GM19468 (cell line): ENCODE data around the gene CRB2.

ENCODE experiments used
- ATAC-seq: cut with Tn5 transposase; IDR thresholded peaks from one replicate; pipeline ENCODE4 v1.9.1; 2021; ENCODE audit warnings: mild to moderate bottlenecking, moderate library complexity, moderate number of reproducible peaks; ENCODE audit not compliant: unreplicated experiment; ENCODE audit errors: extremely low read depth

CRB2 gene

GRCh38 chr9:123345567-123345955 is 10.4 kb upstream of the CRB2 start:
- no peak for ATAC-seq

- ATAC-seq: no peak
These were observed 10.0 kb upstream of the CRB2 start for GRCh38 chr9:123346026-123346425.

DNA sequence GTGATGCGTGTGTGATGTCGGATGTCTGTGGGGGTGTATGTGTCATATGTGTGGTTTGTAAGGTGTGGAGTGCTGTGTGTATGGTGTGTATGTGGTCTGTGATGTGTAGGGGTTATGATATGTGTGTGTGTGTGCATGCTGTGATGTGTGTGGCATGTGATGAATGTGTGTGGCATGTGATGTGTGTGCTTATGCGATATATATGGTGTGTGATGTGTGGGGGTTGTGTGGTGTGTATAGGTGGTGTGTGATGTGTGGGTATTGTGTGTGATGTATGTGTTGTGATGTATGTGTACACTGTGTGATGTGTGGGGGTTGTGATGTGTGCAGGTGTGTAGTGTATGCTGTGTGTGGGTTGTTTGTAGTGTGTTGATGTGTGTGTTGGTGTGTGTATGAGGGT is 9.2 kb upstream of the CRB2 start:
- no peak for ATAC-seq

GRCh38 chr9:123347289-123348060 is 8.5 kb upstream of the CRB2 start:
- ATAC-seq: no peak

- no peak for ATAC-seq
These were observed 7.5 kb upstream of the CRB2 start for GRCh38 chr9:123348317-123348992.

DNA sequence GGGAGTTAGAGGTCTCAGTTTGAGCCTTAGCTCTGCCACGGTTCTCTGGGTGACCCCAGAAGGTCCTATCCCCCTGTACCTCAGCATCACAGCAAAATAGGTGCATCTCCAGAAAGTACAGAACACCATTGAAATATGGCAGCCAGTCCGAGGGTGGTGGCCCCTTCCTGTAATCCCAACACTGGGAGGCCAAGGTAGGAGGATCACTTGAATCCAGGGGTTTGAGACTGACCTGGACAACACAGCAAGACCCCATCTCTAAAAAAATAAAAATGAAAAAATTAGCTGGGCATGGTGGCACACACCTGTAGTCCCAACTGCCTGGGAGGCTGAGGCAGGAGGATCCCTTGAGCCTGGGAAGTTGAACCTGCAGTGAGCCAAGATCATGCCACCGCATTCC is 7.0 kb upstream of the CRB2 start:
- ATAC-seq: no peak

GRCh38 chr9:123349691-123350480 is 6.1 kb upstream of the CRB2 start:
- ATAC-seq: no peak

GRCh38 chr9:123350590-123351310 is 5.2 kb upstream of the CRB2 start:
- ATAC-seq: no peak

DNA sequence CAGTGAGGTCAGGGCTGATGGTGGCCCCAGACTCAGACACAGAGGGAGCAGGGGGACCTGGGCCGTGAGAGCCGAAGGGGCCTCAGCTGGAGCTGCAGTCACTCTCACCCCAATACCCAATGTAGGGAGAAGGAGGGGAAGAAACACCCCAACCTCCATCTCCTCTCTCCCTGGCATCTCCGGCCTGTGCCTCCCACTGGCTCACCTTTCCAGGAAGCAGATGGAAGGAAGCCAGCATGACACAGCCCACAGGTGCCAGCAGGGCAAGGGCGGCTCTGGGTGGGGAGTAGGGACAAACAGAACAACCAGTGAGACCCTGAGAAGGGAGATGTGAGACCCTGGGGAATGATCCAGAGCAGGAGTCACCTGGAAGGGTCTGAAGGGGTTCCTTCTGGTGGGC is 3.0 kb upstream of the CRB2 start:
- ATAC-seq: no peak

DNA sequence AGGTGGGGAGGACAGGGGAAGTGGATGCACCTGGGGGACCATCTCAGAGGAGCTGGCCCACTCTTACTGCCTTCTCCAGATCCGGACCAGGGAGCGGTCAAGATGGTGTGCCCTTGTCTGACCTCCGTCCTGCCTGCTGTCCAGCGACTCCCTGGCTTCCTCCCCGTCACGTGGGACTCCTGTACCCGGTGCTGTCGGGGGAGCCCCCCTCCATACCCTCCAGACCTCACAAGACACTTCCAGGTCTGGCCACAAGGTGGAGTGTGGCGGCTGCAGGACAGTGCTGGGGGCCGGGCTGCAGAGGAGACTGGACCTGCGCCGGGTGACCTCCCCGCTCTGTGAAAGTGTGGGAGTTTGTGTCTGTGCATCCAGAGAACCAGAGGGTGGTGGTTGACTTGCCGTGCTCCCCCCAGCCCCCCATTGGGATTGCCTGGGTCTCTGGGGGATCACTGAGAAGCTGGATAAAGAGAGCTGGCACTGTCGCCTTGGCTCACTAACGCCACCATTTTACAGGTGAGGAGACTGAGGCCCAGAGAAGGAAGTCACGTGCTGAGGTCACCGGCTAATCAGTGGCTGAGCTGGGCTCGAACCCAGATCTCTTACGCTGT is 1.9 kb upstream of the CRB2 start:
- ATAC-seq: no peak

DNA sequence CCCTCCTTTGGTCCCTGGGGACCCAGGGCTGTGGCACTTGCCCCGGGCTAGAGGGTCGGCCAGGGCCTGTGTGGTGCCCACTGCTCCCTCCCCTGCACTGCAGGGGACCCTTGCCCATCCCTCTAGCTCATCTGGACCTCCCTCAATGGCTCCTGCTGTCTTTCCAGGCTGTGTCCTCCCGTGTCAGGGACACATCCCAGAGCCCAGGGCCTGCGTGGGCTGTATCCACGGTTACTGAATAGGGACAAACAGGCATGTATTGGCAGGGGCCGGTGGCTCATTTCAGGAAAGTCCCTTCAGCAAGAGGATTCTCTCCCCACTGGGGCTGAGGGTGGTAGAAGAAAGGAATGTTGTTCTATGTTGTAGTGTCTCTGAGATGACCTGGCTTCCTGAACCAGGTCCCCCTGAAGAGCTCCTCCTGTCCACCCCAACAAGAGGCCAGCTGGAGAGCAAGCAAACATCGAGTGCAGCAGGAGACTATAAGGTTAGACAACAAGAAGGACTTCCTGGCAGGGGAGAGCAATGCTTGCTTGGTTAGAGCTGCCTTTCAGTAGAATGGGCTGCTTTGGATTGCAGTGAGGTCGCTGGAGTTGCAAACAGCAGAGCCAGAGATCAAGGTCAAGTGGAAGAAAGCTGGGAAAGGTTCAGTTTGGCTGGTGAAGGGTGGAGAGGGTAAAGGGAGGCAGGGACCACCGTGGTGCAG is 1.0 kb upstream of the CRB2 start:
- no peak for ATAC-seq

GRCh38 chr9:123356851-123357742 is 1.1 kb downstream of the CRB2 start:
- no peak for ATAC-seq

- no peak for ATAC-seq
These were observed 1.7 kb downstream of the CRB2 start for GRCh38 chr9:123357743-123358059.

GRCh38 chr9:123358181-123358905 is 2.3 kb downstream of the CRB2 start:
- ATAC-seq: no peak

GRCh38 chr9:123359106-123359505 is 3.1 kb downstream of the CRB2 start:
- no peak for ATAC-seq

- ATAC-seq: no peak
These were observed 3.5 kb downstream of the CRB2 start for GRCh38 chr9:123359546-123359945.

DNA sequence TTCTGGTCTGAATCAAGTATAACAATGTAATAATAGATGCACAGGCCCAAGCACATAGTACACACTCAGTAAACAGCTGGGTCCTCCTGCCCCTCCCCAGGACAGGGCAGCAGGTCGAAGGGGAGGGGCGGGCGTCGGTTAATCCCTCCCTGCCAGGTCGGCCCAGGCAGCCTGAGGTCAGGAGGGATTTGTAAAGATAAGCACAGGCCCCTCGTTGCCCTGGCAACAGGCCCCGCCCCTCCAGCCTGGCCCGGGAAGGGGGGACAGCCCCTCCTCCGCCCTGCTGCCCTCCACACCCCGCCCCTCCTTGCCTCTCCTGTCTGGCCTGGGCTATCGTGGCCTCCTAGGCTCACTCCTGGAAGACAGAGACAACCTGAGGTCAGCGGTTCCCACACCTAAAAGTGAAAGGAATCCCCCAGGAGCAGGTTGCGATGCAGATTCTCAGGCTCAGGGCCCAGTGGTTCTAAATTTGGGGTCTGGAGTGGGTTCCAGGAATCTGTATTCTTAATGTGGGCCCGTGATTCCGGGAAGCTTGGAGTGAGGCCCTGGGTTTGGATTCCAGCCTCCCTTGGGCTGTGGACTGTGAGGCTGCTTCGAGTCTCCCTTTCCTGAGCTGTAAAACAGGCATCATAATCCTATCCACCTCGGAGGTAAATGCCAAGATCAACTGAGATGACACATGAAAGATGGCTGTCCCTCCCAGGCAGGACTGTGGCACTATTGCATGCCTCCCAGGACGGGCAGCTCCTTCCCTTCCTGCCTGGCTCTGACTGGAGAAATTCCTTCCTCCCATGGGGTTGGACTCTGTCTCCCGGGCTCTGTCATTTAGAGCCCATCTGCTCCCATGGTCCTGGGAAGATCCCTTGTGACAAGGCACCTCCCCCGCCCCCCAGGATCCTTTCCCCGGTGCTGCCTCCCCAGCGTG is 4.4 kb downstream of the CRB2 start:
- ATAC-seq: no peak
